EL (cell line): ENCODE results near the gene SPON1.
A peak's percentile ranks its signal among the peaks of the same experiment; 100 is the strongest.
"Not testable (repeated sequence)": the region's sequence is repeated elsewhere in the genome, so short reads cannot be mapped to it uniquely, and the experiment has no call there.

Experiments used
- DNase-seq: peaks from one replicate; pipeline ENCODE4 v3.0.0-alpha.2; 2016

Gene SPON1

DNA sequence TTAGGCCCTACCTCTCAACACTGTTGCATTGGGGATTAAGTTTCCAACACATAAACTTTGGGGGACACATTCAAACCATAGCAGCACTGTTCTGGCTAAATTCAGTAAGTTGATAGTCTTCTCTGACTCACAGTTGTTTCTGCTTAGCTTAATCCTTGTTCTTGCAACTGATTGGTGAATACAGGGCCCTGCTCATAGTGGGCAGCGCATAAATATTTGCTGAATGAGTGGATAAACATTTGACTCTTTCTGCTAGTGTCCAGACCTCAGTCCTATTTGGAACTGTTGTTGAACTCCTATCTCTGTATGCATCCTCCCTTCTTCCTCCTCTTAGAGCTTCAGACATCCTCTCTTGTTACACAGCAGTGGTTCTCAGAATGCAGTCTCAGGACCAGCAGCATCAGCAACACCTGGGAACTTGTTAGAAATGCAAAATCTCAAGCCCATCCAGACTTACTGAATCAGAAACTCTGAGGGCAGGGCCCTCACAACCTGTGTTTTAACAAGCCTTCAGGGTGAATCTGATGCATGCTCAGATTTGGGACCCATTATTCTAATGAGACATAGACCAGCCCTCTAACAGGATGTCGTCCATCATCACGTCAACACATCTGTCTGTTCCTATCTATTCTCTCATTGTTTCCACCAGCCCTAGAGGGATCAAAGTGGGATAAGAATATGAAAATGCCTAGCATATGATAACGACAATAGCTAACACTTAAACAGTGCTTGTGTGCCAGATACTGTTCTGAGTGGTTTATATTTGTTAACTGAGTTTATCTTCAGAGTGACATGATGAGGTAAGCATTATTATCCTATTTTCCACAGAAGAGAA, 22.3 kb downstream of the SPON1 start:
- peak; percentile 71 for DNase-seq

DNA sequence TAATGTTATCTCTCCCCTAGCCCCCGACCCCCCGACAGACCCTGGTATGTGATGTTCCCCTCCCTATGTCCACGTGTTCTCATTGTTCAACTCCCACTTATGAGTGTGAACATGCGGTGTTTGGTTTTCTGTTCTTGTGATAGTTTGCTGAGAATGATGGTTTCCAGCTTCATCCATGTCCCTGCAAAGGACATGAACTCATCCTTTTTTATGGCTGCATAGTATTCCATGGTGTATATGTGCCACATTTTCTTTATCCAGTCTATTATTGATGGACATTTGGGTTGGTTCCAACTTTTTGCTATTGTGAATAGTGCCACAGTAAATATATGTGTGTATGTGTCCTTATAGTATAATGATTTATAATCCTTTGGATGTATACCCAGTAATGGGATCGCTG, 24.2 kb downstream of the SPON1 start:
- DNase-seq = not testable (repeated sequence)

DNA sequence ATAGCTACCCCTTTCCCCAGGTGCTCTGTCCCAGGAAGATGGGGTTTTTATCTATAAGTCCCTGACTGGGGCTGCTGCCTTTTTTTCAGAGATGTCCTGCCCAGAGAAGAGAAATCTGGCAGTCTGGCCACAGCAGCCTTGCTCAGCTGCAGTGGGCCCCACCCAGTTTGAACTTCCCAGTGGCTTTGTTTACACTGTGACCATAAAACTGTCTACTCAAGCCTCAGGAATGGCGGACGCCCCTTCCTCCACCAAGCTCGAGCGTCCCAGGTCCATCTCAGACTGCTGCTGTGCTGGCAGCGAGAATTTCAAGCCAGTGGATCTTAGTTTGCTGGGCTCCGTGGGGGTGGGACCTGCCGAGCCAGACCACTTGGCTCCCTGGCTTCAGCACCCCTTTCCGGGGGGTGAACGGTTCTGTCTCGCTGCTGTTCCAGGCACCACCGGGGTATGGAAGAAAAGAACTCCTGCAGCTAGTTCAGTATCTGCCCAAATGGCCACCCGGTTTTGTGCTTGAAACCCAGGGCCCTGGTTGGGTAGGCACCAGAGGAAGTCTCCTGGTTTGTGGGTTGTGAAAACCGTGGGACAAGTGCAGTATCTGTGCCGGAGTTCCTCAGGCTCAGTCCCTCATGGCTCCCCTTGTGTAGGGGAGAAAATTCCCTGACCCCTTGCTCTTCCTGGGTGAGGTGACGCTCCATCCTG, 29.8 kb downstream of the SPON1 start:
- DNase-seq = peak; percentile 47

DNA sequence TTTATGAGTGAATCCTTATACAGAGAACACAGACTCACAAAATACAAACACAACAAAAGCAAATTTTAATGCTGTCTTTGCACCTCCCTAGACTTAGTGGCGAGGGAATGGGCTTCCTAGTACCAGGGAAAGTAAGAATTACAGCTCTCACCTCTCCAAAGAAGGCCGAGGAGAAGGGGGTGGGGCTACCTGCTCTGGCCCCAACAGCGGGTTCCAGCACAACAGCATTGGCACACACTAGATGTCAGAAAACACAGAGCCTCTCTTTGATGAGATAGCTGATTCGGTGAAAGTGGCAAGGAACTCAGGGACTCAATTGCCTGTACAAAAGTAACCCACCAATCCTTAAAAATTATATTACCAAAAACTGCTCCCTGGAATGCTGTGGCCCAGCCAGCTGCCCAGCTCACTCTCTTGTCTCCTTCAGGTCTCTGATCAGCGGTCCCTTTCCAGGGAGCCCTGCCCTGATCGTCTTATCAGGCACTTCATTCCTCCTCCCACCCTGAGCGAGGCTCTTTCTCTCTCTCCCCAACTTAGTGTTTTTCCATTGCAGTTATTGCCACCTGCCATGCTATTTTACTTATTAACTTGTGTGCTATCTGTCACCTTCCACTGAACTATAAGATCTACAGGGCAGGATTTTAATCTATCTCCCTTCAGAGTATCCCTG, 30.7 kb downstream of the SPON1 start:
- DNase-seq = no peak

DNA sequence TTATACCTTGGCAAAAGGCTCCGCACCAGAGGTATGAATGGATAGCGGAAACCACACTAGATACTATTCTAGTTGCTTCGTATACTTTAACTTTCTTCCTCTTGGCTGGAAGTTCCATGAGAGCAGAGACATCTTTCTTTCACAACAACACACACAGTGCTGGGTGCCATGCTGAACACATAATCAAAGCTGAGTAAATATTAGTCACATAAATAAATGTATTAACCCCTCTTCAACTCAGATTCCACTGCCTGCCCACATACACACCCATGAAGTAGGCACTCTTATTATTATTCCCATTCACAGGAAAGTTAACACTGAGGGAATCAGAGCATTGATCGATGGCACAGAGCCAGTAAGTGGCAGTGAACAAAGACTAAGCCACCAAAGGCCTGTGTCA, 35.4 kb downstream of the SPON1 start:
- DNase-seq = no peak

DNA sequence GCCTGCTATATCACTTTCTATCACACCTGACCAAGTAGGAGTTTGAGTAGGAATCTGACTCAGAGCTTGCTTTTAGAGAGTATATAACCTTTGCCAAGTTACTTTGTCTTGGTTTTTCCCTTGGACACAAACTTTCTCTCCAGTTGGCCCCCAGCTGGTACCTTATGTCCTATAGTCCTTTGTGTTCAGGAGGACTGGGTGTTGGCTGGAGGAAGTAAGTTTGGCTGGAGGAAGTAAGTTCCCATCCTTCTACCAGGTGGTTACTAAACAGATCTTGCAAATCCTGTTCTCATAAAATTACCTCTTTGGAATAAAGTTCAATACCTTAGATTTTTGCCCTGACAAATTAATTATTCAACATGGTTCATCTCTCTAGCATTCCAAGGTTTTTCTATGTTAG, 37.2 kb downstream of the SPON1 start:
- no peak for DNase-seq

DNA sequence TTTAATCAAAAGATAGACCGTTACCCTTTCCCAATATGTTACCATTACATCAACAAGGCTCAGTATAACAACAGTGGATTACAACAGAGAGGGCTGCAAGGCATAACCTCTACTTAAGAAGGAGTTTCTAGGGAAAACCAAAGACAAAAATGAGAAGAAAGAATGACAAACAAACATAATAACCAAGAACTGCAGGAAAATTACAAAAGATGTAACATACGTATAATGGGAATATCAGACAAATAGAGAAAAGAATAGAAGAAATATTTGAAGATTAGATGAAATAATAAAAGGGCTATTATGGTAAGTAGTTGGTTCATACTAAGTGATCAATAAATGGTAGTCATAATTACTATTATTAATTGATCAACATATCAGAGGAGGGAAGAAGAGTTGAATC, 39.1 kb downstream of the SPON1 start:
- no peak for DNase-seq

DNA sequence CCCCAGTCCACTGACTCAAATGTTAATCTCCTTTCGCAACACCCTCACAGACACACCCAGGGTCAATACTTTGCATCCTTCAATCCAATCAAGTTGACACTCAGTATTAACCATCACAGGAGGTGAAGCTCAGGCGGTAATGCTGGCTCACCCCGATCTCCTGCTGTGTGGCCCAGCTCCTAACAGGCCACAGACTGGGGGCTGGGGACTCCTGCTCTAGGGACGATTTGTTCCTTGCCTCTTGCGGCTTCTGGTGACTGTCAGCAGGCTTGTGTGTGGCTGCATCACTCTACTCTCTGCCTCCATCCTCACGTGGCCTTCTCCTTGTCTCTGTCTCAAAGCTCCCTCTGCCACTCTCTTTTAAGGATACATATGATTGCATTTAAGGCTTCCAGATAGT, 45.0 kb downstream of the SPON1 start:
- DNase-seq = no peak

DNA sequence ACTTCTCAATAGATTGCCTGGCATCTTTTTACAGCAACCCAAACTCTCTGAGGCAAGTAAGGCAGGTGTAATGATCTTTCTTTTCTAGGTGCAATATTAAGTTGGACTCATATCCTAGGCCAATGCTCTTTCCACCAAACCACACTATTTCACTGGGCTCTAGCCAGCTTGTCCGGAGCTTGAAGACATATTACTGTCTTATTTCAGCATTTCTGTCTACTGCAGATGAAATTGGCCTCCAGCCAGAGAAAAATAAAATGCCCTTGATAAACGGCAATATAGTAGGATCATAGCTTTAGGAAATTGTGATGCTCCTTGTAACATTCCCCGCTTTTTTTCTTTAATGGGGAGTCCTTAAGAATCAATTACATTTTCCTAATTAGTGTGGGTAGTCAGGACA, 48.1 kb downstream of the SPON1 start:
- DNase-seq = no peak

DNA sequence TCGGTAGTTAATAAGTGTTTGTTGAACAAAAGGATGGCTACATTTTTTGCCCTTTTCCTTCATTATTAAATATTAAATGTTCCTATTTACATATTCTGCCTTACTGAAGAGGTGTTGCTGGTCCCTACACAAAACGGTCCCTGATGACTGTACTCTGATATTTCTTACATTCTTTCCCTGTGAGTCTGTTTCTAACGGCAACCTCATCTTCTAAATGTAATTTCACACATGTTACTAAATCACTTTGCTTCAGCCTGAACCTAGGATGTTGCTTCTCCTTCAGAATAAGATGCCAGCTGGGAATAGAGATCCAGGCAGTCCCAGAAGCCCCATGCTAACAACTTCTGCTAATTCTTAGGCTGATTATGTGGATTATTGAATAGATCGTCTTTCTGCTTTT, 50.3 kb downstream of the SPON1 start:
- DNase-seq = peak; percentile 16

DNA sequence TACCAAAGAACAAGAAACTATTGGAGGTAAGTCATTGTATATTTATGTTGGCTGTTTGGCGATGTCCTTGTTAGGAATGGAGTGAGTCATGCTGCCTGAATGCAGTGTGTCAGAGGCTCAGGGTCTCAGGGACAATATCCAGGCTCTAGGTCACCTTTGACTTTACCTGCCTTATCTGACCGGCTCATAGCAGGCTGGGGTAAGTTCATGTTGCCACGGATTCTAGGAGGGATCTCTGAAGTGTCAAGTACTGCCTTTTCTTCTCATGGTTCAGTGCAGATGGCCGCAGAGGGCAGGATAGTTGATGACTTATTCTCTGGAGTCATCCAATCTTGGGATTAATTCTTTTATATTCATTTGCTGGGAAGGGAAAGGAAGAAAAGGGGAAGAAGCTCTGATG, 53.2 kb downstream of the SPON1 start:
- DNase-seq = peak; percentile 32

DNA sequence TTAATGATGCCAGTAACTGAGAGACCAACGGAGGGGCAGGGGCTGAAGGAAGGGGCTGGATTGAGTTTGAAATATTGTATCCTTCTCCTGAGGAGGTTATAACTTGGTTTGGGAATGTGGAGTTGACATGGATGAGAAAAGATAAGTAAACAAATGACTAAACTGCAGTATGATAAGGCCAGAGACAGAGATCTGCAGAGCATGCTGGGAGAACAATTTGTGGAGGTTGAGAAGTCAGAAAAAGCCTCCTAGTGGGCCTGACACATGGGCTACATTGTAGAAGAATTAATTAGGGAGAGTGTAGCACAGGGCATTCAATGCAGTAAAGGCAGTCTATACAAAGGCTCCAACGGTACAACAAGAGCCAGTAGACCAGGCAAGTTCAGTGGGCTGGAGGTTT, 55.9 kb downstream of the SPON1 start:
- no peak for DNase-seq

DNA sequence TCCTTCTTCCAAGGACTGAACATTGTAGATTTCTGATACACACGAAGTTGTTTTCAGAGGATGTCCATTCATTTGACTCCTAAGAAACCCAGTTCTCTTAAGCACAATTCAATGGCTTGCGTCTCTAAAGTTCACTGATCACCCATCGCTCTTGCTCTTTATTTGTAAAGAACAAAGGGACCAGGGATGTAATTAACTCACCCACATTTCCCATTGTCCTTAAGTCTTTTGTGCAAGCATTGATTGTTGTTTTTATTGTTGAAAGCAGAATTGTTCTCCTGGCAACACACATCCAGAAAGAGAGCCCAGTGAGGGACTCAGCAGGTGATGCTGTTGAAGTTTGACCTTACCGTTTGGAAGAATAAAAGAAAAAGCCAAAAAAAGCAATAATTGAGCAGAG, 59.2 kb downstream of the SPON1 start:
- no peak for DNase-seq

DNA sequence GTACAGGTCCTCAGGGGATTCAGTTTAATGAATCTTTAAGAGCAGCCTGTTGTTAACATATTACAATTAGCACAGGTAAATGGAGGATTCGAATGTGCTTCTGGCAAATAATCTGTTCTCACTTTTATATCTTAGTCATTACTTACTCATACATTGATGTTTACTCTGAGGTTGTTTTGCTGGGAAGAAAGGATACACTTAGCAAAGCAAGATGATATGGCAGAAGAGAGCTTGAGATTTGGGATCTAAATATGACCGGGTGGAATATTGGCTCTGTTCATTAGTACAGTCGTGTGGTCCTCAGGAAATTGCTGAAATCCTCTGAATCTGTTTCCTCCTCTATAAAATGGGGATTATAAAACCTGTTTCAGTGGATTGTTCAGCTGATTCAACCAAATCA, 59.7 kb downstream of the SPON1 start:
- DNase-seq = no peak

DNA sequence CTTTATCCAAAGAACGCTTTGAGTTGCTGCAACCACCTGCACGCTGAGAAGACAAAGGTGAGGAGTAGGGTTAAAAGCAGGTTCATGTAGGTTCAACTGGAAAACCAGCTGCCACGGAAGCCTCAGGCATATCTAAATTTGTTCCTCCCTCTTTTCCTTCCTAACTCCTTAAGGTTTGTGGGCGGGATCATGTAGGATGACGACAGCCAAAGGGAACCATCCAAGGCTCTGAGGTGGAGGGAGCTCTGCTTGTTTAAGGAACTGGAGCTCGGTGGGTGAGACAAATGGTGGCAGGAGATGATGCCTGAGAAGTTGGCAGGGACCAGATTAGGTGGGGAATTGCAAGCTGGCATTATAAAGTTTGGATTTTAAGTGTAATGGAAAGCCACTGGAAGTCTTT, 60.3 kb downstream of the SPON1 start:
- no peak for DNase-seq

DNA sequence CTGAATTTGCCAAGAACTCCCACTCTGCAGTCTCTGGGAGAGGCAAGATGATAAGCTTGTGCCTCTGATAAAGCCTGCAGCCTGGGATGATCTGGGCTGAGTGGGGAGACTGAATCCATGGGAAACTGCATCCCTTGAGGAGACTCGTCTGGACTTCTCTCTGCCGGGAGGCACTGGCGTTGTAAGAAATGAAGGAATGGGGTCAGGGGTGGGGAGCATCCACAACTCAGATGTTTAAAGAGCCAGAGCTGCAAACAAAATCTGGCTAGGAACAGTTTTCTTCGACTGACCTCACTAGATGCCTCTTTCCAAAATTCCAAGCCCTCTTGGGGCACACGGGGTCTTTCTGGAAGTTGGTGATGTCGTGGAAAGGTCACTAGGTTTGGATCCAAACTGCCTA, 64.4 kb downstream of the SPON1 start:
- no peak for DNase-seq

DNA sequence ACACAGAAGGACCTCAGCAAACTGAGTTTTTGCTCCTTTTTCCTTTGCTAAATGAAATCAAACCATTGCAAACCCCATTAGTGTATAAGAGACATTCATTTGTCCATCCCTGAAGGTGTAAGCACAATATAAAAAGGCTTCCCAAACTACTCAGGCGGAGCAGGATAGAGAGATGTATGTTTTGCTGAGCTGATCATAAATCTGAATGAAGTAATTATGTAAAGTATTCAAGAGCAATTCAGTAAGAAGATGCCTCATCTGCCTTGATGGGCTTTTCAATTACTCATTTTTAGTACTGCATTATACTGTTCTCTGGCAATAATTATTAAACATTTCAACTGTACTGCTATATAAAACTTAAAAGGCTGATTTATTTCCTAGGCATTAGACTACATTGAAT, 65.0 kb downstream of the SPON1 start:
- no peak for DNase-seq

DNA sequence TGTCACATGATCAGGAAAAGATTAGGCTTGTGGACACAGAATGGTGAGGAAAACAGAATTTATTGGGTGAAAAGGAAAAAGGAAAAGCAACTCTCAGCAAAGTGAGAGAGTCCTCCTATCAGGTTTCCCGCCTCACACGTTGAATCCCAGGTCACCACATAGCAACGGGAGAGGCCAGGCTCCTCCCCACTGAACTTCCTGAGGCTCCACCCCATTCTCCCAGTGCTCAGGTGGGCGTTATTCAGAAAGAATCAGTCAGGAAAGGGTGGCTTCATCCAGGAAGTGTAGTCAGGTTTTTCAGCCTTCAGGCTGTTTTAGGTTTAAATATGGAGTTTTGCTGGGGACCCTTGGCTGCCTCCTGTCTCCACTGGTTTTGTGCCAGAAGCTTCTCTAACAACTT, 66.9 kb downstream of the SPON1 start:
- no peak for DNase-seq

DNA sequence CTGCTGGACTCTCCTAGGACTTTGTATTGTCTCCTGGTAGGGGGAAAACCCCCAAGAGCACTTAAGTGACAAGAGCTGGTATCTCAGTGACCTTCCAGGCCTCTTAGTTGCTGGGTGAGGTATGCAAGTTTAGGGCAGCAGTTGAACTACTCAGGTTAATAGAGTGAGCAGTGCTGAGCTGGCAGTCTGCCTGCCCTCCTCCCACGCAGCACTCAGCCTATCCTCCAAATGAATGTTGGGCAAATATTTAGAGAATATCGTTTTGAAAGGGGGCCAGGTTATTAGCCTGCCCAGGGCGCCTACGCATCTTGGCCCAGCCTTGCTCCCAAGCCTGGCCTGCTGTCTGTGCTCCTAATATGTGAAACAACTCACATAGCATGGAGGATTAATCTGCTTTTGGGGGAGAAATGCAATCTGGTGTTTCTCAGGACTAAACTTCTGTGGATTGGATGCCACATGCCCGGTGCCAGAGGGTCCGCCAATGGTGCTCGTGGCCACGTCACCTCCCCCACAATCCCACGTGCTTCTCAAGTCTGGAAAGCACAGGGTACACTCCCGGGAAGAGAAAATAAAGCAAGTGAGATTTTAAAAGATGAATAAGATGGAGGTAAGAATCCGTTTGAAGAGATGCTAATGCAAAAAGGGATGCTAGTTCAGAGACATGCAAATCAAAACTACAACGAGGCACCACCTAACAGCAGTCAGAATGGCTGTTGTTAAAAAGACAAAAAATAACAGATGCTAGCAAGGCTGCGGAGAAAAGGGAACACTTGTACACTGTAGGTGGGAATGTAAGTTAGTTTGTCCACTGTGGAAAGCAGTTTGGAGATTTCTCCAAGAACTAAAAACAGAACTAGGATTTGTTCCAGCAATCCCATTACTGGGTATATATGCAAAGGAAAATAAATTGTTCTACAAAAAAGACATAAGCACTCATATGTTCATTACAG, 67.7 kb downstream of the SPON1 start:
- DNase-seq = peak; percentile 47

DNA sequence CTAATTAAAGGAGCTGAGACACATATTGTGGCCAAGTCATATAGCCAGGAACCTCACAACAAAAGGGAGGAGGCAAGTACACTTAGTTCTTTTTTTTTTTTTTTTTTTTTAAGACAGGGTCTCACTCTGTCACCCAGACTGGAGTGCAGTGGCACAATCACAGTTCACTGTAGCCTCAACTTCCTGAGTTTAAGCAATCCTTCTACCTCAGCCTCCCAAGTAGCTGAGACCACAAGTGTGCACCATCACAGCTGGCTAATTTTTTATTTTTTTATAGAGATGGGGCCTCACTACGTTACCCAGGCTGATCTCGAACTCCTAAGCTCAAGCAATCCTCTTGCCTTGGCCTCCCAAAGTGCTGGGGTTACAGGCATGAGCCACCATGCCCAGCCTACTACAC, 73.0 kb downstream of the SPON1 start:
- not testable (repeated sequence) for DNase-seq

DNA sequence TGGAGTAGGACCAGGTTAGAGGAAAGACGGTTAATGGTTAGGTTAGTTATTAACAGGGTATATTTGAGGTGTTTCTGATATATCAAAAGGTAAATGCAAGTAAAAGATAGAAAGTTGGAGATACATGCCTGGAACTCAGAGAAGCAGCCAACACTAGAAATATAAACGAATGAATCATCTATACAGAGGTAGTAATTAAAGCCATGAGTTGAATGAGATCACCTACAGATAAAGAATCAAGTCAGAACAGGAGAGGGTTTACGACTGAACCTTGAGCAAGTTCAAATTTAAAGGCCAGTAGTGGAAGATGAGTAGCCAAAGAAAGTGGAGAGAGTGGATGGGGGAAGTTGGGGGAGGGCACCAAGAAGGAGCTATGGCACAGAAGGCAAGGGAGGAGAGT, 73.9 kb downstream of the SPON1 start:
- no peak for DNase-seq

DNA sequence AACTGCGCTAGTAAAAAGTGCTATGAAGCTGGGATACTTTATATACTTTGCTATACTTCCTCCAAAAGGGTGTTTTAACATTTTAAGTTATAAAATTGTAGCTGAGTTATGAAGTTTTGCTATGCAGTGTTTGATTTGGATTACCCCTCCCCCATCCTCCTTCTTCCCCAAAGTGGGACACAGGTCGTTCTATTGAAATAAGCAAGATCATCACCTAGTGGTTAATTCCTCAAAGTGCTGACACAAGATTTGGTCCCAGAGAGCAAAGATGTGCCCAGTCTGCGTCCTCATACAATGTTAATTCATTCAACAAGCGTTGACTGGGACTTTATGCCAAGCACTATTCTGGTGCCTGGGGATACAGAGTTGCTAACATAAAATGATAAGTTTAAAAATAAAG, 78.5 kb downstream of the SPON1 start:
- no peak for DNase-seq

DNA sequence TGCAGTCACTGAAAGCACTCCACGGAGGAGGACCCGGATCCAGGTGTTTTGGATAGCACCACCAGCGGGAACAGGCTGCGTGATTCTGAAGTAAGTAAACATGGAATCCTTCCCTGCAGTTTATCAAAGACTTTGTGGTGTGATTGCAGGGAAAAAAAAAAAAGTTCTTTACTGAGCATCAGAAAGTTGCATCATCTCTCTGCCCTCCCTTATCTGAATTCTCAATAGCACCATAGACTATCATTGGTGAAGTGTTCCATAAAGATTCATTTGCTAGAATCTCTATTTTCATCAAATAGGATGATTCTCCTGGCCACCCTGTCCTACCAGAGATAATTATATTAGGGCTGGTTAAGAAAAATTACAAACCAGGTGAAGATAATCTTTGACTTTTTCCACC, 79.0 kb downstream of the SPON1 start:
- DNase-seq = no peak
